Measurements from ENCODE around the gene DLGAP1.

GRCh38 chr18:3993941-3994687 lies 461.0 kb downstream of the DLGAP1 start:
- TF ChIP-seq CTCF (conservative IDR thresholded peaks at IDR 0.05; ENCODE audit: low read depth in 2 of 2) = no peak
- no peak for TF ChIP-seq EZH2 (IDR thresholded peaks at IDR 0.05; ENCODE audit: low read depth, unreplicated experiment)
- no peak for TF ChIP-seq POLR2AphosphoS5 (IDR thresholded peaks at IDR 0.05; ENCODE audit: low read depth)
- no peak for TF ChIP-seq EZH2phosphoT487 (IDR thresholded peaks at IDR 0.05; ENCODE audit: unreplicated experiment)
- TF ChIP-seq REST (IDR thresholded peaks at IDR 0.05; ENCODE audit: unreplicated experiment) = no peak
- no peak for TF ChIP-seq CREB1 (CRISPR knock-in tag; IDR thresholded peaks at IDR 0.05; ENCODE audit: low read depth)
- TF ChIP-seq JUNB (IDR thresholded peaks at IDR 0.05; ENCODE audit: unreplicated experiment) = no peak
- TF ChIP-seq ZNF114 (CRISPR knock-in tag; IDR thresholded peaks at IDR 0.05) = no peak
- no peak for TF ChIP-seq ETS1 (IDR thresholded peaks at IDR 0.05)
- no peak for TF ChIP-seq ZNF462 (CRISPR knock-in tag; IDR thresholded peaks at IDR 0.05)

All from GM23338 (cell line).